NCI-H526 treated with DMSO at 0.1 percent for 48 hours (cell line): ENCODE measurements around the gene IL13RA2.
A peak's percentile ranks its signal among the peaks of the same experiment; 100 is the strongest.

Experiments used
- DNase-seq: peaks from one replicate; lab custom pipeline; 2025; lab: John Stamatoyannopoulos, UW

IL13RA2 gene, protein sequence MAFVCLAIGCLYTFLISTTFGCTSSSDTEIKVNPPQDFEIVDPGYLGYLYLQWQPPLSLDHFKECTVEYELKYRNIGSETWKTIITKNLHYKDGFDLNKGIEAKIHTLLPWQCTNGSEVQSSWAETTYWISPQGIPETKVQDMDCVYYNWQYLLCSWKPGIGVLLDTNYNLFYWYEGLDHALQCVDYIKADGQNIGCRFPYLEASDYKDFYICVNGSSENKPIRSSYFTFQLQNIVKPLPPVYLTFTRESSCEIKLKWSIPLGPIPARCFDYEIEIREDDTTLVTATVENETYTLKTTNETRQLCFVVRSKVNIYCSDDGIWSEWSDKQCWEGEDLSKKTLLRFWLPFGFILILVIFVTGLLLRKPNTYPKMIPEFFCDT

DNA sequence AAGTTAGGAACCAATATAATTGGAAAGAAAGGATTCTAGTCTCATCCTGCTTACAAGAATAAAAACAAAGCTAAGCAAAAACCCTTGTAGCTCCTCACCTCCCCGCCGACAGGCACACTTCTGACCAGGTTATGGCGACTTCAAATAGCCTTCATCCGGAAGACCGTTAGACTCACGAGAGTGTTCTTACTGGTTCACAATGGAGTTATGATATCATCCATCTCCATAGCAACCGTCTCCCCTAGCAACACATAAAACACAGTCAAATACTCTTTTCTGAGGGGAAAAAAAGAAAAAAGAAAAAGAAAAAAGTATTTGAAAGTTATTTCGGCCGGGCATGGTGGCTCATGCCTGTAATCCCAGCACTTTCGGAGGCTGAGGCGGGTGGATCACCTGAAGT lies at the start of gene IL13RA2:
TSS of gene IL13RA2 (minus strand) at position 162 of the 400 bp plus-strand sequence. CDS start 347 bp downstream, outside the sequence.
- no peak for DNase-seq

GRCh38 chrX:115065304-115065703 lies 47.9 kb upstream of the IL13RA2 start:
- DNase-seq = no peak

DNA sequence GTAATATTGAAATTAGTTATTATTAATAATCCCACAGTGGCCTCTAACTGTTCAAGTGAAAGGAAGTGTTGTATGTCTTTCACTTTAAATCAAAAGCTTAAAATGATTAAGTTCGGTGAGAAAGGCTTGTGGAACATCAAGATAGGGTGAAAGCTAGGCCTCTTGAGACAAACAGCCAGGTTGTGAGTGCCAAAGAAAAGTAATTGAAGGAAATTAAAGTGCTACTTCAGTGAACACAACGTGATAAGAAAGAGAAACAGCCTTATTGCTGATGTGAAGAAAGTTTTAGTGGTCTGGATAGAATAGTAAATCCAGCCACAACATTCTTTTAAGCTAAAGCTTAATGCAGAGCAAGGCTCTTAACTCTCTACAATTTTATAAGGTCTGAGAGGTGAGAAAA lies 42.6 kb upstream of the IL13RA2 start:
- no peak for DNase-seq

- DNase-seq = no peak
Observed at GRCh38 chrX:115058276-115058675, 40.9 kb upstream of the IL13RA2 start.

DNA sequence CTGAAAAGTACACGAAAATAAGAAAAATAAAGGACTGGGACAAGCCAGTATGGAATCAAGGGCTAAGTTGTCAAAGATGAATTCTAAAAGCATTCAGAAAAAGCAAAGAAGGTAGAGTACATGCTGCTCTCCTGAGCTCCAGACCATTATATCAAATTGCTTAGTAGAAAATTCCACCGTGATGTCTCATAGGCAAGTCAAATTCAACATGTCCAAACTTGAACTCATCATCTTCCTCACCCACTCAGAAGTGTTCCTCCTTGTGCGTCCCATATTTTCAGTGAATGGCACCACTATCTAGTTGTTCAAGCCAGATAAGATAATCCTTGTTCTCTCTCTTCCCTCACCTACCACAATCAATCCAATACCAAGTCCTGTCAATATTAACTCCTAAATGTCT lies 37.5 kb upstream of the IL13RA2 start:
- no peak for DNase-seq

DNA sequence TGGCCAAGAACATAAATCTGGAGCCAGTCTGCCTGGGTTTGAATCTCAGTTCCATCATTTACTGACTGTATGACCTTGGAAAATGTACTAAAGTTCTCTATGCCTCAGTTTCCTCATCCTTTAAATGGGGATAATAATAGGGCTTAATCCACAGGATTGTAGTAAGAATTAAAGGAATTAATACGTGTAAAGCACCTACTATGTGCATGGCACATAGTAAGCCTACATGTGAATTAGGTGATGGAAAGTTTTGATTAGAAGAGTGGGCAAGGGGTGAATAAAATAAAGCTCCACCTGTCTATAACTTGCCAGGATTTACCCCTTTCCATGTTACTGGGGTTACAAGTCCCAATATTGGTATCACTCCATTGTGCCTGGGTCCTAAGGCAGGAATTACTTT lies 35.8 kb upstream of the IL13RA2 start:
- no peak for DNase-seq

DNA sequence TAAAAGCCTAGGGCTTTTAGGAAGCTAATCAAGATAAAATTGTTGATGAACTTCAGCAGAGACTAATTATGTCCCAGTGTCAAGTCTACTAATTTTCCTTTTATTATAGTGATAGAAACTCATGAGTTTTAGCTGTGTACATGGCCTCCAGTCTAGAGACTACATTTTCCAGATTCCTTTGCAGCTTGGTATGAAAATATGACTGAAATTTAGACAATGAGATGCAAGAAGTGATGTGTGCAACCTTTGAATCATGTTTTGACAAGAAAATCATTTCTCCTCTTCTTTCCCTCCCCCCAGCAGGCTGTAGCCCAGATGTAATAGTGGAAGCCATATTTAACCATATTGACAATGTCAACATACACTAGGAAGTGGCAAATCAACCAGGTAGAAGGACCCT lies 30.3 kb upstream of the IL13RA2 start:
- no peak for DNase-seq

DNA sequence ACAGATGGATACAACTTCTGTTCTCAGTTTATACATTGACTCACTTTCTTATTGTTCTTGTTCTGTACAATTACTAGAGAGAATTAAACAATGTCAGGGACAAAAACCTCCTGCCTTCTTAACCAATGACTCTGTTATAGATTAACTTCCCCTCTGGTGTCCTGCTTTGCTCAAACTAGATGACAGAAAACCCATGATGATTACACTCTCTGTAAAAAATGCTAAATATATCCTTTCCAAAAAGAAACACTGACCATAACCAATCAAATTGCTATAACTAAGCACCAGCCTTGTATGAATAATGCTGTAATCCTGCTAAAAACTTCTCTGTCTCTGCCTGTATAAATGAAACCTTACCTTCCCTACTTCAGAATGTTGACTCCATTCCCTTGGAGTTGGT lies 29.8 kb upstream of the IL13RA2 start:
- DNase-seq = no peak

DNA sequence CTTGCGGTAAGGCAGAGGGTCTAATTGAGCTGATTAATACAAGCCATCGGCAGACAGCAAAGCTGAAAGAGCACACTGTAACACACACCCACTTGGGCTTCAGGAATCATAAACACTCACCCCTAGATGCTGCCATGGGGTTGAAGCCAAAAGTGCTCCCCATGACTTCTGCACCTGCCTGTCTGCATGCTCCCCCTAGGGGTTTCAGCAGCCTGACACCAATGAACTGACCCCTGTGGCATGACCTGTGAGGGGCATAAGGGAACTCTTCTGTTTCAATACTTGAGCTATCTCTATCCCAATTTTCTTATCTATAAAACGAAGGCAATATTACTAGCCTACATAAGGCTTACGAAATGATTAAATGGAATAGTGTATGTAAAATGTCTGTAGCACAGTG lies 23.0 kb upstream of the IL13RA2 start:
- DNase-seq = no peak

- no peak for DNase-seq
Observed at GRCh38 chrX:115038406-115038805, 21.0 kb upstream of the IL13RA2 start.

- no peak for DNase-seq
Observed at GRCh38 chrX:115036029-115036428, 18.6 kb upstream of the IL13RA2 start.

DNA sequence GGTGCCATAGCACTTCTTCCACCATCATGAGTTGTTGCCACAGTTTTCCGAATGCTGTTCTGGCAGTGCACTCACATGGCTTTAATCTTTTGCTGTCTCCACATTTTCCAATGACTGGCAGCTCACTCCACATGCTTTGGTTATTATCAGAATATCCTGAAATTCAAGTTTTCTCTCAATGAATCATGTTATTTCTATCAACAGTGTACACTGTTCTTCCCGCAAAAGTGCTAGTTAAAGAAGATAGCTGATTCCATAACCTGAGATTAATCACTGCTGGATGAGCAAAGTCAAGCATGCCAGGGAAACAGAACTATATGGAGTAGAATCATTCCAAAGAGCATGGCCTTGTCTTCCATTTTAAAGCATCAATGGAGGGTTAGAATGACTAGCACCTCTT lies 14.6 kb upstream of the IL13RA2 start:
- DNase-seq = no peak

GRCh38 chrX:115030625-115031024 lies 13.2 kb upstream of the IL13RA2 start:
- DNase-seq = peak; percentile 36

- DNase-seq = no peak
Observed at GRCh38 chrX:115029869-115030570, 12.6 kb upstream of the IL13RA2 start.

- DNase-seq = no peak
Observed at GRCh38 chrX:115029440-115029839, 12.0 kb upstream of the IL13RA2 start.

DNA sequence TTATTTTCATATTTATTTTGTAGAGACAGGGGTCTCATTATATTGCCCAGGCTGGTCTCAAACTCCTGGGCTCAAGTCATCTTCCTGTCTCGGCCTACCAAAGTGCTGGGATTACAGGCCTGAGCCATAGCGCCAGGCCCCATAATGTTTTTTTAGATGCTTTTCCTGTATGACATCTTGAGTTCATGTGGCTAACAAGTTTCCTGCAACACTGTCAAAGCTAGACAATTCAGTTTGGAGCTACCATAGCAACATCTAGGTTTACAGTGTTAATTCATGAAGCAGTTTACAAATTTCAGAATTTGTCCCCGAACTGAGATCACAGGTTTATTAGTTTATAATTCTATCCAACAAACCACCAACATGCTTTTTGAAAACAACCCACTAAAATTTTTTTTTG lies 6.4 kb upstream of the IL13RA2 start:
- no peak for DNase-seq

- no peak for DNase-seq
Observed at GRCh38 chrX:115023139-115023538, 5.7 kb upstream of the IL13RA2 start.

- no peak for DNase-seq
Observed at GRCh38 chrX:115021121-115021520, 3.7 kb upstream of the IL13RA2 start.

DNA sequence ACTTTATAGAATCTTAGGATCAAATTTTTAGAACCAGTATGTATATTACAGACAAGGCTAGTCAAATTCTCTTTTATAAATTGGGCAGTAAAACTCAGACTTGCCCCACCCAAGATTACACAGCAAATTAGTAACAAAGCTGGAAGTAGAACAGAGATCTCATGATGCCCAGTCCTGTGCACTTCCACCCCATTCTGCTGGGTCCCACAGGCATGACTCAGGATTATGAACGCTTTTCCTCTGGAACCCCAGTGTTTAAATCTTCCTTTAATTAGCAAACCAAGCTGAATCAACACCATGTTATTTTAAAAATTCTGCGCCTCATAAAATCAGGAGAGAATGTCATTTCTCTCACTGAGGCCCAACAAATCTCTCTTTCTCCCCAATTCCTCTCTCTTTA lies 1.5 kb upstream of the IL13RA2 start:
- no peak for DNase-seq

DNA sequence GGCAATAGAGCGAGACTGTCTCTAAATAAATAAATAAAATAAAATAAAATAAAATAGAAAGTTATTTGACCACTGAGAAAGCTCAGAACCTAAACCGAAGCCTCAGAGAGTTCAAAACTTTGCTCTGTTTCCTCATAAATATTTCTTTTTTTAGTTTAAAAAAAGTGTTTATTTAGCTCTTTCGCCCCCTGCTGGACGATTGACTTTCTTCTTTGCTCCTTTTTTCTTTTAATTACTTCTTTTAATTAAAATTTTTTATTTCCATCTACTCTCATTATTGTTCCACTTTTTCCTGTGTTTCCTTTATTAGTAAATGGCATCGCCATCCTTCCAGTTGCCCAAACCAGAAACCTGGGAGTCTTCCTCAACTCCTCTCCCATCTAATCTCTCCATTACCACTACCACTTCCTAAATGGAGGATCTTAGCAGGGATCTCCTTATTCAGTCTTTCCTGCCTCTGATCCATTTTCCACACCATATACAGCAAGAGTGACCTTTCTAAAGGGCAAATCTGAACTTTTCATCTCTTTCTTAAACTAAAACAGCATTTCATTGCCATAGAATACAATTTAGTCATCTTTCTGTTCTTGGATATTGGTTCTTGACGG lies 728 bp upstream of the IL13RA2 start:
- no peak for DNase-seq

DNA sequence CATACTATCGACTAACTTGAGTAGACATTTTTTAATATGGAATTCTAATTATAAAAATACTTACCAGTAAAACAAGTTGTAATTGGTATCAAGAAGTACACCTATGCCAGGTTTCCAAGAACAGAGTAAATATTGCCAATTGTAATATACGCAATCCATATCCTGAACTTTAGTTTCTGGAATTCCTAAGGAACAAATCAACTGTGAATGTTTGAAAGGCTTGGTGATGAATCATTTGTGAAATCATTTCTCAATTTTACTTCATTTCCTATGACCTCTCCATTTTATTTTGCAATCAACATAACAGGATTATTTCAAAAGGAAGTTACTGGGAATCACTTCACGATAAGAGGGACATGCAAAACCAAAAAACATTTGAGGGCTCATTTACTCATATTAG lies 3.7 kb downstream of the IL13RA2 start:
- no peak for DNase-seq

GRCh38 chrX:115011428-115011827 lies 6.0 kb downstream of the IL13RA2 start:
- no peak for DNase-seq

DNA sequence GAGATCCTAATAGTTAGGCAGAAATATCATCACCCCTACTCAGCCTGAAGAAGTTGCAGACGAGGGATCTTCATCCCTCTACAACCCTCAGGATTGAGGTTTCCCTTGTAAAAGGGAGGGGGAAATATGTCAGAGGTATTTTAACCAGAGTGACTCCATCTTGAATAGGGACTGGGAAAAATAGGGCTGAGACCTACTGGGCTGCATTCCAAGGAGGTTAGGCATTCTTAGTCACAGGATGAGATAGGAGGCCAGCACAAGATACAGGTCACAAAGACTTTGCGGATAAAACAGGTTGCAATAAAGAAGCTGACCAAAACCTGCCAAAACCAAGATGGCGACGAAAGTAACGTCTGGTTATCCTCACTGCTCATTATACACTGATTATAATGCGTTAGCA lies 17.5 kb downstream of the IL13RA2 start:
- no peak for DNase-seq
